ENCODE results near the gene HUWE1. TPM values are rescaled to one million over a fixed set of nuclear protein-coding genes. Genes with fewer than 3 reads are reported as not detected.

Gene HUWE1
- total RNA-seq, 1 experiment from 2014 or later = 231 TPM

GRCh38 chrX:53616946-53617345 is 69.6 kb downstream of the HUWE1 start:
- no peak for ATAC-seq
- in situ Hi-C loops (cut with HindIII; ENCODE audit: low pct_unique_long_range_greater_than_20kb, low sequenced_read_pairs) (no loop called here), intact Hi-C loops (cut with micrococcal nuclease; ENCODE audit: unreplicated experiment) (no loop called here)
- CTCF ChIA-PET = no interaction called here
- POLR2A ChIA-PET = no interaction called here
- TF ChIP-seq POLR2AphosphoS5 (IDR thresholded peaks at IDR 0.05; ENCODE audit: low read depth, low read length) (no peak), CTCF (IDR thresholded peaks at IDR 0.05) (no peak), SIN3A (IDR thresholded peaks at IDR 0.05; ENCODE audit: borderline replicate concordance, insufficient read depth, low read depth, low read length) (no peak), TCF7L2 (IDR thresholded peaks at IDR 0.05; ENCODE audit: low read depth, low read length) (no peak), REST (IDR thresholded peaks at IDR 0.05; ENCODE audit: insufficient read depth in 1 of 2, low read depth in 2 of 2, low read length in 1 of 2) (no peak)
- BruUV-seq (replicated peaks) = no TSS peak
- no peak for DNase-seq (ENCODE audit: low read depth, low spot score)
- no peaks in the 10 kb centered on the region for H3K27me3 ChIP-seq (ENCODE audit: control insufficient read depth, insufficient read depth, low read length)
- no peak overlapping the region for H3K4me3 ChIP-seq (ENCODE audit: low read depth in 2 of 2, low read length in 2 of 2)
- H3K4me1 ChIP-seq (ENCODE audit: control insufficient read depth, insufficient read depth, low read length) = no peaks in the 10 kb centered on the region
- peaks cover 62% of the 10 kb centered on the region for H3K36me3 ChIP-seq (ENCODE audit: control insufficient read depth, insufficient read depth, low read length)
- H3K9me3 ChIP-seq (ENCODE audit: control insufficient read depth, insufficient read depth, low read depth, low read length) = no peaks in the 10 kb centered on the region
- H3K27ac ChIP-seq (ENCODE audit: low read length) = no peak overlapping the region

- no peak overlapping the region for H3K4me3 ChIP-seq (ENCODE audit: low read depth in 2 of 2, low read length in 2 of 2)
- in situ Hi-C loops (cut with HindIII; ENCODE audit: low pct_unique_long_range_greater_than_20kb, low sequenced_read_pairs) (no loop called here), intact Hi-C loops (cut with micrococcal nuclease; ENCODE audit: unreplicated experiment) (no loop called here)
- no peaks in the 10 kb centered on the region for H3K27me3 ChIP-seq (ENCODE audit: control insufficient read depth, insufficient read depth, low read length)
- ChIA-PET POLR2A (no interaction called here), CTCF (no interaction called here)
- BruUV-seq (replicated peaks) = no TSS peak
- no peak overlapping the region for H3K27ac ChIP-seq (ENCODE audit: low read length)
- ATAC-seq = no peak
- no peak for TF ChIP-seq SIN3A (IDR thresholded peaks at IDR 0.05; ENCODE audit: borderline replicate concordance, insufficient read depth, low read depth, low read length)
- no peak for TF ChIP-seq CTCF (IDR thresholded peaks at IDR 0.05)
- no peak for TF ChIP-seq POLR2AphosphoS5 (IDR thresholded peaks at IDR 0.05; ENCODE audit: low read depth, low read length)
- DNase-seq (ENCODE audit: low read depth, low spot score) = no peak
- peaks cover 73% of the 10 kb centered on the region for H3K36me3 ChIP-seq (ENCODE audit: control insufficient read depth, insufficient read depth, low read length)
- no peaks in the 10 kb centered on the region for H3K9me3 ChIP-seq (ENCODE audit: control insufficient read depth, insufficient read depth, low read depth, low read length)
- H3K4me1 ChIP-seq (ENCODE audit: control insufficient read depth, insufficient read depth, low read length) = no peaks in the 10 kb centered on the region
These were observed 80.1 kb downstream of the HUWE1 start for GRCh38 chrX:53606456-53606855.
